Mesothelial cell of epicardium (in vitro differentiated cells): ENCODE measurements around the gene TSC22D4. TPM values are rescaled to one million over a fixed set of nuclear protein-coding genes. Genes with fewer than 3 reads are reported as not detected.
A peak's percentile ranks its signal among the peaks of the same experiment; 100 is the strongest.

ENCODE experiments used
- DNase-seq, 2 experiments: peaks; one replicate each; pipeline ENCODE4 v3.0.0; 2021; ENCODE audit warnings: low spot score in 2 of 2; ENCODE audit not compliant: unreplicated experiment in 2 of 2
- H3K27ac Mint-ChIP-seq: 2 replicates; pipeline ENCODE4 v1.8.0; 2021; ENCODE audit warnings: mixed read lengths
- H3K27me3 Mint-ChIP-seq: 2 replicates; pipeline ENCODE4 v1.8.0; 2021; ENCODE audit warnings: low read depth, mixed read lengths
- H3K36me3 Mint-ChIP-seq: 2 replicates; pipeline ENCODE4 v1.8.0; 2021; ENCODE audit warnings: mixed read lengths
- H3K4me1 Mint-ChIP-seq: 2 replicates; pipeline ENCODE4 v1.8.0; 2021; ENCODE audit warnings: mixed read lengths
- H3K4me3 Mint-ChIP-seq: 2 replicates; pipeline ENCODE4 v1.8.0; 2021; ENCODE audit warnings: mild to moderate bottlenecking, moderate library complexity, mixed read lengths
- H3K9me3 Mint-ChIP-seq: 2 replicates; pipeline ENCODE4 v1.8.0; 2021; ENCODE audit warnings: mixed read lengths
- CTCF ChIP-seq: fragments of 200-600 bp; sonication (generic); IDR thresholded peaks from one replicate; pipeline ENCODE4 v1.5.0; 2021; ENCODE audit warnings: antibody characterized with exemption; ENCODE audit not compliant: unreplicated experiment
- total RNA-seq: library from RNA; stranded (reverse); gene quantifications from 3 replicates; pipeline ENCODE4 v1.2.1, GENCODE V29; 2021

TSC22D4 gene
- total RNA-seq, 1 donor from 2014 or later: 52.4 TPM

- H3K9me3 Mint-ChIP-seq: no peaks in the 10 kb centered on the region
- peak; percentile 7 for TF ChIP-seq CTCF
- peak within 1 kb of the TSS; percentile 100 for H3K27ac Mint-ChIP-seq
- peaks cover 6% of the 10 kb centered on the region for H3K36me3 Mint-ChIP-seq
- DNase-seq: peak; percentile 100
- peak within 1 kb of the TSS; percentile 90 for H3K4me3 Mint-ChIP-seq
- H3K4me1 Mint-ChIP-seq: peaks cover 34% of the 10 kb centered on the region
- peaks cover 1% of the 10 kb centered on the region for H3K27me3 Mint-ChIP-seq
These were observed 49.1 kb downstream of the TSC22D4 start, which contains the start of gene MEPCE for GRCh38 chr7:100429637-100430492. Gene MEPCE (plus strand): TSS chr7:100429831. CDS start chr7:100430019, 188 bp downstream.

GRCh38 chr7:100428967-100429636, 49.9 kb downstream of the TSC22D4 start:
- H3K9me3 Mint-ChIP-seq: no peaks in the 10 kb centered on the region
- peaks cover 6% of the 10 kb centered on the region for H3K36me3 Mint-ChIP-seq
- H3K4me3 Mint-ChIP-seq: peak overlapping the region; percentile 90
- peak; percentile 100 for DNase-seq
- H3K4me1 Mint-ChIP-seq: peaks cover 29% of the 10 kb centered on the region
- peak overlapping the region; percentile 100 for H3K27ac Mint-ChIP-seq
- H3K27me3 Mint-ChIP-seq: peaks cover 1% of the 10 kb centered on the region
- TF ChIP-seq CTCF: peak; percentile 14

GRCh38 chr7:100428199-100428966, 50.6 kb downstream of the TSC22D4 start, which contains the start of gene ZCWPW1:
Gene ZCWPW1 (minus strand): TSS chr7:100428703. CDS start chr7:100420649, 8,054 bp downstream.
- Mint-ChIP-seq H3K4me1 (peaks cover 26% of the 10 kb centered on the region), H3K36me3 (peaks cover 1% of the 10 kb centered on the region), H3K27me3 (peaks cover 1% of the 10 kb centered on the region), H3K27ac (peak within 1 kb of the TSS; percentile 100), H3K4me3 (peak within 1 kb of the TSS; percentile 90), H3K9me3 (no peaks in the 10 kb centered on the region)
- peak; percentile 82 to 89 for DNase-seq
- TF ChIP-seq CTCF: no peak

- H3K9me3 Mint-ChIP-seq: no peaks in the 10 kb centered on the region
- H3K4me3 Mint-ChIP-seq: peak overlapping the region; percentile 90
- no peak overlapping the region for H3K27ac Mint-ChIP-seq
- H3K27me3 Mint-ChIP-seq: peaks cover 1% of the 10 kb centered on the region
- no peak for TF ChIP-seq CTCF
- peaks cover 25% of the 10 kb centered on the region for H3K4me1 Mint-ChIP-seq
- peaks cover 3% of the 10 kb centered on the region for H3K36me3 Mint-ChIP-seq
- no peak for DNase-seq
These were observed 51.2 kb downstream of the TSC22D4 start for GRCh38 chr7:100427762-100428198.

- Mint-ChIP-seq H3K4me1 (peaks cover 12% of the 10 kb centered on the region), H3K27ac (no peak overlapping the region), H3K9me3 (no peaks in the 10 kb centered on the region), H3K27me3 (peaks cover 1% of the 10 kb centered on the region), H3K36me3 (peaks cover 3% of the 10 kb centered on the region), H3K4me3 (no peak overlapping the region)
- TF ChIP-seq CTCF: no peak
- DNase-seq: no peak
These were observed 52.5 kb downstream of the TSC22D4 start for GRCh38 chr7:100426516-100426915.
